H1 (cell line): ENCODE data around the gene UBAP1L. TPM values are rescaled to one million over a fixed set of nuclear protein-coding genes. Genes with fewer than 3 reads are reported as not detected.

Source experiments
- CTCF ChIA-PET: fragments of 300-600 bp; sonication (Branson Sonifier 250); formaldehyde crosslinking; loops from one replicate; lab custom pipeline; 2021; ENCODE audit not compliant: partially characterized antibody; lab: Charles Lee
- POLR2A ChIA-PET: fragments of 300-600 bp; sonication (Branson Sonifier 250); formaldehyde crosslinking; loops from one replicate; lab custom pipeline; 2021; ENCODE audit warnings: inconsistent platforms; ENCODE audit not compliant: partially characterized antibody; lab: Charles Lee
- DNase-seq, 2 experiments: peaks; one replicate each; pipeline versions ENCODE4 v3.0.0 to v3.0.0-alpha.2; 2010 to 2022; ENCODE audit warnings: low spot score in 2 of 2, low read depth in 1 of 2, mixed read lengths in 1 of 2
- FAIRE-seq: peaks from 2 replicates; lab custom pipeline; 2011; peaks lifted over from hg19 to GRCh38; lab: Jason Lieb, UNC
- H2AFZ ChIP-seq: 2 replicates; pipeline ENCODE4 v1.8.1; 2012; ENCODE audit warnings: low read length, inconsistent platforms
- H2AK5ac ChIP-seq: 2 replicates; pipeline ENCODE4 v1.6.1; 2013; ENCODE audit warnings: low read depth, low read length
- H2BK120ac ChIP-seq: replicated peaks from 2 replicates; pipeline ENCODE3; 2013; ENCODE audit warnings: low read depth, low read length, inconsistent platforms
- H2BK12ac ChIP-seq: 2 replicates; pipeline ENCODE4 v1.6.1; 2013; ENCODE audit warnings: low read depth, low read length
- H2BK15ac ChIP-seq: 2 replicates; pipeline ENCODE4 v1.6.1; 2013; ENCODE audit warnings: low read length
- H2BK20ac ChIP-seq: 2 replicates; pipeline ENCODE4 v1.6.1; 2013; ENCODE audit warnings: low read length
- H2BK5ac ChIP-seq: 2 replicates; pipeline ENCODE4 v1.6.1; 2013; ENCODE audit warnings: low read depth, low read length
- H3K14ac ChIP-seq: 2 replicates; pipeline ENCODE4 v1.6.1; 2013; ENCODE audit warnings: inconsistent platforms; ENCODE audit not compliant: insufficient read length
- H3K18ac ChIP-seq: 2 replicates; pipeline ENCODE4 v1.6.1; 2013; ENCODE audit warnings: low read length; ENCODE audit errors: extremely low read depth
- H3K23ac ChIP-seq: 2 replicates; pipeline ENCODE4 v1.6.1; 2013; ENCODE audit warnings: inconsistent platforms; ENCODE audit not compliant: insufficient read length
- H3K23me2 ChIP-seq: 2 replicates; pipeline ENCODE4 v1.6.1; 2013; ENCODE audit warnings: low read depth, low read length
- H3K27ac ChIP-seq: 2 replicates; pipeline ENCODE4 v1.6.1; 2011; ENCODE audit warnings: low read depth, low read length, inconsistent platforms
- H3K27me3 ChIP-seq, 4 experiments: replicated peaks in 1 of 4; 1 replicate in 1 of 4; 2 replicates in 3 of 4; pipeline versions ENCODE4 v1.6.1 to v1.8.1; 2011 to 2013; ENCODE audit warnings: low read length in 3 of 4, mild to moderate bottlenecking in 3 of 4, inconsistent platforms in 2 of 4, mixed read lengths in 2 of 4, moderate library complexity in 1 of 4; ENCODE audit not compliant: control insufficient read depth in 3 of 4, insufficient read depth in 3 of 4; ENCODE audit errors: extremely low read depth in 1 of 4
- H3K36me3 ChIP-seq, 4 experiments: 2 replicates each; pipeline versions ENCODE4 v1.6.1 to v1.8.1; 2011 to 2013; ENCODE audit warnings: mild to moderate bottlenecking in 4 of 4, low read length in 3 of 4, moderate library complexity in 2 of 4, control low read depth in 1 of 4, inconsistent platforms in 1 of 4; ENCODE audit not compliant: insufficient read depth in 4 of 4, control insufficient read depth in 2 of 4
- H3K4ac ChIP-seq: replicated peaks from 2 replicates; pipeline ENCODE3; 2013; ENCODE audit warnings: low read length, low read depth, mixed read lengths, inconsistent platforms; ENCODE audit not compliant: insufficient read length
- H3K4me1 ChIP-seq, 4 experiments: replicated peaks in 1 of 4; 1 replicate in 1 of 4; 2 replicates in 3 of 4; pipeline versions ENCODE4 v1.6.1 to v1.8.1; 2011 to 2013; ENCODE audit warnings: low read length in 3 of 4, inconsistent platforms in 2 of 4, mixed read lengths in 1 of 4; ENCODE audit not compliant: insufficient read depth in 4 of 4, control insufficient read depth in 3 of 4
- H3K4me2 ChIP-seq, 2 experiments: 2 replicates each; pipeline versions ENCODE4 v1.6.1 to v1.8.1; 2011 to 2013; ENCODE audit warnings: low read depth in 2 of 2, low read length in 2 of 2, control low read depth in 1 of 2, inconsistent platforms in 1 of 2, mild to moderate bottlenecking in 1 of 2; ENCODE audit not compliant: insufficient read depth in 1 of 2
- H3K4me3 ChIP-seq, 4 experiments: fragments of 200-600, 300-600 bp in 1 of 4; sonication (generic), shearing (Covaris generic), sonication (Bioruptor Twin) in 1 of 4; 2 replicates each; pipeline versions ENCODE4 v1.5.1 to v1.8.1; 2011 to 2016; ENCODE audit warnings: low read length in 4 of 4, low read depth in 3 of 4, control low read depth in 2 of 4, inconsistent platforms in 2 of 4, mild to moderate bottlenecking in 2 of 4, mixed read lengths in 1 of 4, moderate library complexity in 1 of 4; ENCODE audit not compliant: insufficient read depth in 2 of 4; ENCODE audit errors: extremely low read depth in 1 of 4
- H3K56ac ChIP-seq: replicated peaks from 2 replicates; pipeline ENCODE3; 2013; ENCODE audit warnings: low read depth, mild to moderate bottlenecking, mixed read lengths, low read length, inconsistent platforms; ENCODE audit not compliant: insufficient read length
- H3K79me1 ChIP-seq: 2 replicates; pipeline ENCODE4 v1.6.1; 2013; ENCODE audit warnings: low read depth, low read length, control low read depth
- H3K79me2 ChIP-seq, 2 experiments: 2 replicates each; pipeline versions ENCODE4 v1.6.1 to v1.8.1; 2012 to 2013; ENCODE audit warnings: low read length in 2 of 2, mild to moderate bottlenecking in 2 of 2, inconsistent platforms in 1 of 2; ENCODE audit not compliant: insufficient read depth in 2 of 2, control insufficient read depth in 1 of 2
- H3K9ac ChIP-seq, 4 experiments: replicated peaks in 1 of 4; 1 replicate in 1 of 4; 2 replicates in 3 of 4; pipeline versions ENCODE4 v1.6.1 to v1.8.1; 2011 to 2013; ENCODE audit warnings: low read depth in 3 of 4, low read length in 3 of 4, control low read depth in 2 of 4, mild to moderate bottlenecking in 2 of 4, moderate library complexity in 2 of 4, inconsistent platforms in 1 of 4; ENCODE audit errors: extremely low read depth in 1 of 4
- H3K9me3 ChIP-seq, 2 experiments: 2 replicates each; pipeline versions ENCODE4 v1.6.1 to v1.8.1; 2012 to 2013; ENCODE audit warnings: mild to moderate bottlenecking in 2 of 2, moderate library complexity in 2 of 2, control low read depth in 1 of 2, inconsistent platforms in 1 of 2, low read depth in 1 of 2, low read length in 1 of 2, mixed read lengths in 1 of 2; ENCODE audit not compliant: insufficient read depth in 2 of 2
- H4K20me1 ChIP-seq, 2 experiments: replicated peaks in 1 of 2; 2 replicates each; pipeline versions ENCODE3 to v1.8.1; 2011 to 2013; ENCODE audit warnings: inconsistent platforms in 2 of 2, low read length in 2 of 2, mild to moderate bottlenecking in 1 of 2; ENCODE audit not compliant: insufficient read depth in 2 of 2, control insufficient read depth in 1 of 2
- H4K5ac ChIP-seq: 2 replicates; pipeline ENCODE4 v1.6.1; 2013; ENCODE audit warnings: low read length, low read depth, mixed read lengths, inconsistent platforms; ENCODE audit not compliant: insufficient read length
- H4K8ac ChIP-seq: 2 replicates; pipeline ENCODE4 v1.8.0; 2013; ENCODE audit warnings: mild to moderate bottlenecking, moderate library complexity, low read length, inconsistent platforms; ENCODE audit not compliant: insufficient read depth; ENCODE audit errors: extremely low read depth
- H4K91ac ChIP-seq: replicated peaks from 2 replicates; pipeline ENCODE3; 2013; ENCODE audit warnings: low read length, mixed read lengths, inconsistent platforms; ENCODE audit not compliant: insufficient read length
- ATF2 ChIP-seq: IDR thresholded peaks from 2 replicates; pipeline ENCODE4 v1.6.1; 2012; ENCODE audit warnings: low read length, inconsistent platforms
- CBX8 ChIP-seq: fragments of 300-800, 300-1000 bp; sonication (generic); IDR thresholded peaks from 2 replicates; pipeline ENCODE4 v1.7.1; 2016; ENCODE audit warnings: low read depth, low read length, borderline replicate concordance
- CEBPB ChIP-seq: IDR thresholded peaks from 2 replicates; pipeline ENCODE4 v1.6.1; 2012; ENCODE audit warnings: low read depth, low read length
- CHD1 ChIP-seq: IDR thresholded peaks from 2 replicates; pipeline ENCODE4 v1.6.1; 2012; ENCODE audit warnings: low read depth, low read length, improper control_type of control experiment
- GABPA ChIP-seq: IDR thresholded peaks from 2 replicates; pipeline ENCODE4 v1.6.1; 2011; ENCODE audit warnings: mild to moderate bottlenecking, low read length, moderate library complexity, borderline replicate concordance; ENCODE audit not compliant: insufficient read depth
- KDM1A ChIP-seq: fragments of 200-600, 300-600 bp; sonication (generic); IDR thresholded peaks from 2 replicates; pipeline ENCODE4 v1.7.1; 2016; ENCODE audit warnings: mild to moderate bottlenecking, low read length, borderline replicate concordance
- KDM4A ChIP-seq: IDR thresholded peaks from one replicate; pipeline ENCODE4 v1.7.1; 2012; ENCODE audit warnings: low read depth, mild to moderate bottlenecking, moderate library complexity, low read length, inconsistent platforms; ENCODE audit not compliant: severe bottlenecking
- RAD21 ChIP-seq, 2 experiments: IDR thresholded peaks in 1 of 2; conservative IDR thresholded peaks in 1 of 2; 2 replicates each; pipeline ENCODE4 v1.6.1; 2011; ENCODE audit warnings: low read depth in 2 of 2, low read length in 2 of 2, improper control_type of control experiment in 1 of 2, inconsistent platforms in 1 of 2, mild to moderate bottlenecking in 1 of 2, moderate library complexity in 1 of 2
- TBP ChIP-seq: IDR thresholded peaks from 2 replicates; pipeline ENCODE4 v1.6.1; 2011; ENCODE audit warnings: low read depth, low read length, improper control_type of control experiment
- USF2 ChIP-seq: IDR thresholded peaks from 2 replicates; pipeline ENCODE4 v1.6.1; 2011; ENCODE audit warnings: low read length, improper control_type of control experiment
- ZNF274 ChIP-seq: IDR thresholded peaks from 2 replicates; pipeline ENCODE4 v1.7.0; 2012; ENCODE audit warnings: low read length, borderline replicate concordance; ENCODE audit errors: extremely low read depth
- WGBS, 2 experiments: shearing (Covaris generic) in 1 of 2; methylation state at CpG; one replicate each; pipeline versions ENCODE4 v1.1.6 to v1.1.7; 2013 to 2015; ENCODE audit warnings: low lambda C conversion rate in 2 of 2, mixed read lengths in 2 of 2, inconsistent platforms in 1 of 2, low coverage in 1 of 2, missing lambda C conversion rate in 1 of 2; ENCODE audit not compliant: insufficient replicate concordance in 2 of 2, insufficient coverage in 1 of 2, insufficient read length in 1 of 2; ENCODE audit errors: extremely low coverage in 1 of 2, missing lambda C conversion rate in 1 of 2; 5-methylcytosine and 5-hydroxymethylcytosine counted together
- polyA plus RNA-seq, 7 experiments: library from polyadenylated mRNA; depleted of rRNA in 3 of 7; stranded (reverse) in 5 of 7; unstranded in 2 of 7; fragments of >200 nt in 5 of 7; fragments of 200-250 nt in 2 of 7; gene quantifications; 1 replicate in 5 of 7; 2 replicates in 1 of 7; 4 replicates in 1 of 7; pipeline versions ENCODE4 v1.2.1 to v1.2.3, GENCODE V29; 2011 to 2013; ENCODE audit warnings: missing spikeins in 2 of 7, mixed read lengths in 2 of 7
- total RNA-seq: library from RNA; stranded (reverse); fragmentation: NEBNext Ultra II Directional; extraction: Animal tissue kit (Norgen Biotek cat#: 25700); gene quantifications from 2 replicates; pipeline ENCODE4 v1.2.1, GENCODE V29; 2021

UBAP1L gene
- total and polyA plus RNA-seq, 2 of the 8 experiments (the other 6 are each of a cell fraction or from before 2014, with no cell fraction given): 0.67 to 1.7 TPM

- Histone ChIP-seq H4K8ac (no peak overlapping the region), H3K36me3 (no peaks in the 10 kb centered on the region; a peak in 1 of 8 replicates), H2BK12ac (no peak overlapping the region), H2BK20ac (no peak overlapping the region), H3K56ac (no peak overlapping the region), H3K9me3 (no peaks in the 10 kb centered on the region), H2AK5ac (no peak overlapping the region), H4K91ac (no peak overlapping the region), H3K79me1 (no peaks in the 10 kb centered on the region), H2BK5ac (no peak overlapping the region), H3K4me1 (no peaks in the 10 kb centered on the region), H3K23ac (no peak overlapping the region), H3K27ac (no peak overlapping the region), H3K79me2 (no peaks in the 10 kb centered on the region), H3K27me3 (no peaks in the 10 kb centered on the region; a peak in 1 of 7 replicates), H3K4me3 (no peak overlapping the region), H3K14ac (no peak overlapping the region), H2BK120ac (no peak overlapping the region), H4K5ac (no peak overlapping the region), H3K9ac (no peak overlapping the region), H2AFZ (no peak overlapping the region), H3K4ac (no peak overlapping the region), H4K20me1 (no peaks in the 10 kb centered on the region), H3K4me2 (no peak overlapping the region), H2BK15ac (no peak overlapping the region), H3K18ac (no peak overlapping the region), H3K23me2 (no peaks in the 10 kb centered on the region)
- FAIRE-seq (no peak), DNase-seq (no peak)
- ChIA-PET POLR2A (no interaction called here), CTCF (interaction anchor here (0.7 to 33.2 kb wide), 8 partner anchors 5 to 1648 kb away, joined by 3 to 1213 read pairs (median 4); partner anchors contain the start of genes KBTBD13, RASL12 and SLC51B)
- WGBS, 2 experiments: 82% methylated on average over 3 of the region's 3 CpGs; no CpG with 5 or more reads in 1 of the 2 experiments
- TF ChIP-seq CHD1: no peak
- no peak for TF ChIP-seq CEBPB
- no peak for TF ChIP-seq ZNF274
- no peak for TF ChIP-seq RAD21 (IDR thresholded peaks at IDR 0.05 in 1 of 2, conservative IDR thresholded peaks at IDR 0.05 in 1 of 2; ENCODE audit: low read depth in 2 of 2, low read length in 2 of 2)
- TF ChIP-seq KDM4A: no peak
- no peak for TF ChIP-seq USF2
- no peak for TF ChIP-seq GABPA
- no peak for TF ChIP-seq TBP
- TF ChIP-seq CBX8: no peak
- no peak for TF ChIP-seq ATF2
- no peak for TF ChIP-seq KDM1A
Measured at GRCh38 chr15:65059369-65059750, 55.6 kb downstream of the UBAP1L start.
